Keratinocyte (primary cell): Measurements from ENCODE around the gene NMNAT2.

ENCODE experiments used
- CTCF ChIP-seq, 3 experiments: IDR thresholded peaks in 1 of 3; conservative IDR thresholded peaks in 1 of 3; optimal IDR thresholded peaks in 1 of 3; 2 replicates in 2 of 3; 3 replicates in 1 of 3; pipeline versions ENCODE3 to v1.5.1; 2011; ENCODE audit warnings: low read length in 3 of 3, mild to moderate bottlenecking in 3 of 3, moderate library complexity in 2 of 3, control low read depth in 1 of 3, inconsistent platforms in 1 of 3; ENCODE audit not compliant: insufficient read depth in 2 of 3; ENCODE audit errors: extremely low read depth in 1 of 3
- EZH2 ChIP-seq: IDR thresholded peaks from one replicate; pipeline ENCODE4 v1.6.1; 2012; ENCODE audit warnings: inconsistent platforms, mild to moderate bottlenecking, low read length, moderate library complexity

GRCh38 chr1:183278739-183279591 is 139.2 kb downstream of the NMNAT2 start:
- no peak for TF ChIP-seq CTCF (optimal IDR thresholded peaks at IDR 0.05 in 1 of 3, IDR thresholded peaks at IDR 0.05 in 1 of 3, conservative IDR thresholded peaks at IDR 0.05 in 1 of 3; ENCODE audit: extremely low read depth in 1 of 3, insufficient read depth in 2 of 3, low read length in 3 of 3)
- no peak for TF ChIP-seq EZH2
